RWPE1 (cell line): ENCODE data around the gene DAGLA.
A peak's percentile ranks its signal among the peaks of the same experiment; 100 is the strongest.

Source experiments
- CTCF ChIA-PET: fragments of 350-600 bp; sonication (Branson Sonifier 250); formaldehyde crosslinking; extraction: SDS; loops from one replicate; lab custom pipeline; 2021; lab: Yijun Ruan, JAX
- POLR2A ChIA-PET: fragments of 400-600 bp; formaldehyde crosslinking; extraction: SDS; loops from one replicate; lab custom pipeline; 2020; ENCODE audit warnings: antibody characterized with exemption; ENCODE audit not compliant: low non-redundant PET; lab: Yijun Ruan, JAX
- DNase-seq: peaks from one replicate; pipeline ENCODE4 v3.0.0; 2012; ENCODE audit warnings: low spot score
- H3K27ac ChIP-seq: fragments of 450-650 bp; 2 replicates; pipeline ENCODE4 v1.5.1; 2017
- TF ChIP-seq, protein P1 (sequence below): fragments of 450-650 bp; conservative IDR thresholded peaks from 2 replicates; pipeline ENCODE4 v1.5.1; 2017; ENCODE audit warnings: low read depth, mild to moderate bottlenecking

Gene DAGLA

DNA sequence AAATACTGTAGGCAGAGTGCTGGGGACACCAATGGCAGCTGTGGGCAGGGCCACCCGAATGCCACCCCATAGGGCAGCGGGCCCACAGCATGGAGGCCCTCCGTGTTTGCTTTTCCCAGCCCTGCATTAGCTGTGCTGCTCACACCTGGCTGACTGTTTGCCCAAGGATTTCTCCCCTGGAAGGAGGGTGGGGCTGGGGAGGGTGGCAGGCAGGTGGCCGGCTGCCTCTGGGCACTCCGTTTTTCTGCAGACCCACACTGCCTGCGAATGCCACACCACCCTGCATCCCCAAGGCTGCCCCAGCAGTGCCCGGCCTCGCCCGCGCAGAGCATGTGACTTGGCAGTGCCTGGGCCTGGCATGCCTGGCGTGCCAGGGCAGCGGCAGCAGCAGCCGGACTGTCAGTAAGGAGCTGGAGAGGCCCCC, 19.6 kb downstream of the DAGLA start:
- DNase-seq: peak; percentile 46
- TF ChIP-seq, protein P1, sequence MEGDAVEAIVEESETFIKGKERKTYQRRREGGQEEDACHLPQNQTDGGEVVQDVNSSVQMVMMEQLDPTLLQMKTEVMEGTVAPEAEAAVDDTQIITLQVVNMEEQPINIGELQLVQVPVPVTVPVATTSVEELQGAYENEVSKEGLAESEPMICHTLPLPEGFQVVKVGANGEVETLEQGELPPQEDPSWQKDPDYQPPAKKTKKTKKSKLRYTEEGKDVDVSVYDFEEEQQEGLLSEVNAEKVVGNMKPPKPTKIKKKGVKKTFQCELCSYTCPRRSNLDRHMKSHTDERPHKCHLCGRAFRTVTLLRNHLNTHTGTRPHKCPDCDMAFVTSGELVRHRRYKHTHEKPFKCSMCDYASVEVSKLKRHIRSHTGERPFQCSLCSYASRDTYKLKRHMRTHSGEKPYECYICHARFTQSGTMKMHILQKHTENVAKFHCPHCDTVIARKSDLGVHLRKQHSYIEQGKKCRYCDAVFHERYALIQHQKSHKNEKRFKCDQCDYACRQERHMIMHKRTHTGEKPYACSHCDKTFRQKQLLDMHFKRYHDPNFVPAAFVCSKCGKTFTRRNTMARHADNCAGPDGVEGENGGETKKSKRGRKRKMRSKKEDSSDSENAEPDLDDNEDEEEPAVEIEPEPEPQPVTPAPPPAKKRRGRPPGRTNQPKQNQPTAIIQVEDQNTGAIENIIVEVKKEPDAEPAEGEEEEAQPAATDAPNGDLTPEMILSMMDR: no peak
- ChIA-PET POLR2A (interaction anchor here (0.6 kb wide), 1 partner anchor 382 kb away, joined by 5 read pairs; no protein-coding TSS in a partner anchor), CTCF (interaction anchor here (3.3 kb wide), 1 partner anchor 34 kb away, joined by 13 read pairs; no protein-coding TSS in a partner anchor)
- H3K27ac ChIP-seq: peak overlapping the region; percentile 96

DNA sequence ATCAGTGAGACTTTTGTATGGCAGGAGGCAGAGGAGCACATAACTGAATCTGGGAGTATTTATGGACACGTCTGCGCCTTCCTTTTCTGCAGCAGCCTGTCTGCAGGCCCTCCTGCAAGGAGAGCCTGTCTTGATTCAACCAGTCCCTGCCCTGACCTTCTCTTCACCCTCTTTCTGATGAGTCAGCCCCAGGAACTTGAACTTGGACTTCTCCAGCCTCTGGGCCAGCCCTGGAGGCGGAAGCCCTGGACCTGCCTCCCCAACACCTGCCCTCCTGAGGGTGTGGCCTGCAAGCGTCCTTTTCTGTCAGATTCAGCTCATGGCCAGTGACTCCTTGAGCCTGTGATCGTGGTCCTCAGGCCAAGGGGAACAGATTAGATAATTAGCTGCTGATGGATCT, 20.0 kb downstream of the DAGLA start:
- ChIA-PET POLR2A (interaction anchor here (0.6 kb wide), 1 partner anchor 382 kb away, joined by 5 read pairs; no protein-coding TSS in a partner anchor), CTCF (interaction anchor here (3.3 kb wide), 1 partner anchor 33 kb away, joined by 13 read pairs; no protein-coding TSS in a partner anchor)
- TF ChIP-seq, protein P1: no peak
- DNase-seq: peak; percentile 87
- peak overlapping the region; percentile 96 for H3K27ac ChIP-seq

DNA sequence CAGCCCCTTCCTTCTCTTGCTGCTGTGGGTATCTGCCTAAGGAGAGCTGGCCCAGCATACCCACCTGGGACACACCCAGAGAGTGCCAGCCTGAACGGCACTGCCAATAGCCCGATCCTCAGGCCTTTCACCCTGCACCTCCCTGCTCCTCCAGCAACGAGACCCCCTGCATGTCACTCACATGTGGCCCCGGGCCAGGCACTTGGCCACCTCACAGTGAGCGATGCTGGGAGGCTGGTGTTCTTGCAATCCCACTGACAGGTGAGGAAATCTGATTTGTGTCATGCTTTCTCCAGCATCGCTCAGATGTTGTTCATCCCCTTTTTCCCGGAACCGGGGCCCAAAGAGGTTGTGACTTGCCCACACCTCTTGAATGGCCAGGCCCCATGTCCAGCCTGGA, 20.5 kb downstream of the DAGLA start:
- ChIA-PET CTCF (interaction anchor here (3.3 kb wide), 1 partner anchor 33 kb away, joined by 13 read pairs; no protein-coding TSS in a partner anchor), POLR2A (no interaction called here)
- no peak for DNase-seq
- TF ChIP-seq, protein P1: no peak
- H3K27ac ChIP-seq: peak overlapping the region; percentile 96

DNA sequence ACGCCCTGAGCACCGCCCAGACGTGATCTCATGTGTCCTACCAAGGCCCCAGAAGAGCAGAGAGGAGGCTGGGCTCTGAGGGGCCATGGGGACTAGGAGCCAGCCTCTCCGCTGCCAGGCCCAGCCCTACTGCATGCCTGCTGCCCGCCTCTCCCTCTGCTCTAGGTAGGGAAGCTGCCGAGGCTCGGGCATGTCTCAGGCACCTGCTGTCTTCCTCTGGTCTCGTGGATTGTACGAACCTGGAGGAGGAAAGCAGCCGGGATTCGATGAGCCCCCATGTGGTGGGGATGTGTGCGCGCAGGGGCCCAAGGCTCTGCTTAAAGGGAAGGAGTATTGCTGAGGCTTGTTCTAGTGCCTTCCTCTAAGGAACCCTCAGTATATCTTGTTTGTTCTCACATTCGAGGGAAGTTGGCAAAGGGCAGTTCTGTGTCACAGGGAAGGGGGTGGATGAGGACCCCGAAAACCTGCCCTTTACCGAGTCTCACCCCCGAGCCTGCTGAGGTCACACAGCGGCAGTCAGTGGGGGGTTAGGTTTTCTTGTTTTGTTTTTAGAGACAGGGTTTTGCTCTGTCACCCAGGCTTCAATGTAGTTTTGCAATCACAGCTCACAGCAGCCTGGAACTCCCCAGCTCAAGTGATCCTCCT, 21.2 kb downstream of the DAGLA start:
- TF ChIP-seq, protein P1: no peak
- no peak for DNase-seq
- POLR2A ChIA-PET: no interaction called here
- H3K27ac ChIP-seq: peak overlapping the region; percentile 96
- CTCF ChIA-PET: interaction anchor here (0.7 kb wide), 2 partner anchors 16 to 32 kb away, joined by 3 read pairs; no protein-coding TSS in a partner anchor

DNA sequence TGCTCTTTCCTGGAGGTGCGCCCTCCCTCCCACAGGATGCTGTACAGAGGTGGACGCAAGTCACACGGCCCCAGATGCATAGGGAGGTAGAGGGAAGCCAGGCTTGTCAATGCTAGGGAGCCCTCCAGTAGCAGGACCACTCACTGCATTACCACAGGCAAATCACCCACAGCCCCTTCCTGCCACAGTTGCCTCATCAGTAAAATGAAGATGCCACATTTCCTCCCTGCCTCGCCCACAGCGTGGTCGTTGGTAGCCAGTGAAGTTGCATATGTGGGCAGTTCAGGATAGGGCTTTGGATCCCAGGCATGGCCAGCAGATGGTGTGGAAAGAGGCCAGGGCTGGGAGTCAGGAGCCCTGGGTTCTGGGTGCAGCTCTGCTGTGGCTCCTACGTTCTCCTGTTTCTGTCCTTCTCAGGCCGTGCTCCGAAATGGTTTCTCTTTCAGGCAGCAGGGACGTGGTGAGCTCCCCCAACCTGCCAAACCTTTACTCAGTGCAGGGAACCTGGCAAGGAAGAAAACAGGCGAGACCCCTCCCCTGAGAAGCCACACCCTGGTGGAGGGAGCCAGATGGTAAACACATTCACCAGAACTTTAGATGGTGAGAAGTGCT, 22.6 kb downstream of the DAGLA start:
- no peak overlapping the region for H3K27ac ChIP-seq
- DNase-seq: no peak
- TF ChIP-seq, protein P1: no peak
- ChIA-PET POLR2A (no interaction called here), CTCF (interaction anchor here (0.6 to 1.3 kb wide), 3 partner anchors 31 to 55 kb away, joined by 3 to 5 read pairs (median 4); no protein-coding TSS in a partner anchor)

DNA sequence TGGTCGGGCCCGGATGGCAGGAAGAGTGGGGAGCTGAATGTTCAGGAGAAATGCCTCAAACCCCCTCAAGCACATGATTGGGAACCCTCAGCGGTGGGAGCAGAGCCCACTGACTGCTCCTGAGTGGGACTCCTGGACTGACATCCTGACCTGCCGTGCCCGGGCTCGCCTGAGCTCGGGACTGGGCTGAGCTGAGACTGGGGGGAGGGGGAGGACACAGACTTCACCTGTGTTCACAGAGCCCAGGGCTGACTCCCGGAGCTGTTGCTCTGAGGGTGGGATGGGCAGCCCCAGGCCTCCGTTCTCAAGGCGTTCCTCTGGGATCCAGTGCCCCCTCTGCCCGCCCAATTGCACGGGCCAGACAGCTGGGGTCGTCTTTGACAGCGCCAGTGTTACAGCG, 24.6 kb downstream of the DAGLA start:
- no peak for DNase-seq
- ChIA-PET POLR2A (no interaction called here), CTCF (no interaction called here)
- TF ChIP-seq, protein P1: no peak
- H3K27ac ChIP-seq: no peak overlapping the region
